ENCODE results near the gene NUAK2.

- TF ChIP-seq EZH2phosphoT487 (IDR thresholded peaks at IDR 0.05; ENCODE audit: insufficient read depth, low read depth) (no peak), EZH2 (IDR thresholded peaks at IDR 0.05; ENCODE audit: insufficient read depth, poor library complexity, severe bottlenecking) (no peak)
These were observed 32.1 kb upstream of the NUAK2 start for GRCh38 chr1:205353612-205354011.

Measured in GM23248 (cell line).